KMS-11 (cell line): ENCODE results near the gene CDH16.

Experiments
- H2AFZ ChIP-seq: fragments of 200-600 bp; sonication (generic); 2 replicates; pipeline ENCODE4 v1.6.1; 2016; ENCODE audit warnings: antibody characterized with exemption, mixed run types, low read depth
- H3K27ac ChIP-seq: fragments of 200-600 bp; sonication (generic); 2 replicates; pipeline ENCODE4 v1.6.1; 2016; ENCODE audit warnings: mild to moderate bottlenecking, mixed run types
- H3K27me3 ChIP-seq: fragments of 200-600 bp; sonication (generic); 2 replicates; pipeline ENCODE4 v1.6.1; 2017; ENCODE audit warnings: mild to moderate bottlenecking, low read depth, mixed run types, moderate library complexity; ENCODE audit not compliant: insufficient read depth
- H3K36me3 ChIP-seq: fragments of 200-600 bp; sonication (generic); 2 replicates; pipeline ENCODE4 v1.6.1; 2017; ENCODE audit warnings: mild to moderate bottlenecking, mixed run types; ENCODE audit not compliant: insufficient read depth
- H3K4me1 ChIP-seq: fragments of 200-600 bp; sonication (generic); 2 replicates; pipeline ENCODE4 v1.6.1; 2016; ENCODE audit warnings: mild to moderate bottlenecking, low read depth, mixed run types; ENCODE audit not compliant: poor library complexity, severe bottlenecking
- H3K4me2 ChIP-seq: fragments of 200-600 bp; sonication (generic); 2 replicates; pipeline ENCODE4 v1.7.0; 2016; ENCODE audit warnings: mild to moderate bottlenecking, mixed run types
- H3K4me3 ChIP-seq: fragments of 200-600 bp; sonication (generic); IDR thresholded peaks from 2 replicates; pipeline ENCODE4 v1.6.1; 2017; ENCODE audit warnings: low read depth, low read length, mixed read lengths; ENCODE audit not compliant: insufficient read depth
- H3K79me2 ChIP-seq: fragments of 200-600 bp; sonication (generic); 2 replicates; pipeline ENCODE4 v1.6.1; 2016; ENCODE audit warnings: low read depth, mixed run types; ENCODE audit not compliant: insufficient read depth
- H3K9ac ChIP-seq: fragments of 200-600 bp; sonication (generic); 2 replicates; pipeline ENCODE4 v1.6.1; 2016; ENCODE audit warnings: mild to moderate bottlenecking, mixed run types
- H4K20me1 ChIP-seq: fragments of 200-600 bp; sonication (generic); 2 replicates; pipeline ENCODE4 v1.6.1; 2016; ENCODE audit warnings: mild to moderate bottlenecking, mixed run types; ENCODE audit not compliant: insufficient read depth
- CTCF ChIP-seq: fragments of 200-600 bp; sonication (generic); conservative IDR thresholded peaks from 2 replicates; pipeline ENCODE4 v1.6.1; 2017; ENCODE audit warnings: low read depth, mild to moderate bottlenecking, antibody characterized with exemption, low read length, moderate library complexity, mixed read lengths

The CDH16 gene

DNA sequence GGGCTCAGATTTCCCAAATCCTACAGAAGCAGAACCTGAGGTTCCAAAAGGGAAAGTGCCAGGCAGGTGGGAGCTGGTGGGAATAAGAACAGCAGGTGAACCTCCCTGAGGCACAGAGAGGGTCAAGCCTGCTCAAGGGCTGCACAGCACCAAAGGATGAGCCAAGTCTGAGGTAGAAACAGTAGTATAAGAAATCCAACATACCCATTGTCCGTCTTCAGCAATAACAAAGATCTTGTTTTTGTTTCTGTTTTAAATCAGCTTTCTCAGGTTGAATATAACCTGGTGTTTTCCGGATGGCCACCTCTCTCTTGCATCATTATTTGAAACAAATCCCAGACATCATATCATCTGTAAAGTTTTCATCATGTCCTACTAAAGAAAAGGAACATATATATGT lies 31.8 kb upstream of the CDH16 start:
- Histone ChIP-seq H3K9ac (no peak overlapping the region), H3K27ac (no peak overlapping the region), H3K79me2 (no peaks in the 10 kb centered on the region), H3K4me2 (no peak overlapping the region), H4K20me1 (no peaks in the 10 kb centered on the region), H3K4me3 (no peak overlapping the region), H2AFZ (no peak overlapping the region), H3K4me1 (peaks cover 3% of the 10 kb centered on the region), H3K27me3 (no peaks in the 10 kb centered on the region), H3K36me3 (no peaks in the 10 kb centered on the region)
- no peak for TF ChIP-seq CTCF

DNA sequence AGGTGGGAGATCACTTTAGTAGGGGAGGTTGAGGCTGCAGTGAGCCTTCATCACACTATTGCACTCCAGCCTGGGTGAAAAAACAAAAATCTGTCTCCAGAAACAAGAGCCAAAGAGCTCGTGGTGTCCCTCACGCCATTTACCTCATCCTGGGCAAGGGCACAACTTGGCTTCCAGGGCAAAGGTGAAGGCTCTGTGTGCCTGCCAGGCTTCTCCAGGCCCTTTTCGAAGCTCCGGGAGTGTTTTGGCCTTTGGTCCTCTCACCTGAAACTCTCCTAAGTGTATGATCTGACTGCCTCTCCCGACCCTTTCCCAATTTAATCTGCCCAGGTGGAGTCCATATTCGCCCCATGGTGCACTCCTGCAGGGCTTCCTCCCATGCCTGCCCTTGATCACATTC lies 30.8 kb upstream of the CDH16 start:
- no peak overlapping the region for H3K4me3 ChIP-seq
- no peak for TF ChIP-seq CTCF
- no peaks in the 10 kb centered on the region for H3K27me3 ChIP-seq
- H3K4me2 ChIP-seq = no peak overlapping the region
- no peaks in the 10 kb centered on the region for H3K79me2 ChIP-seq
- H3K9ac ChIP-seq = no peak overlapping the region
- no peak overlapping the region for H2AFZ ChIP-seq
- no peak overlapping the region for H3K27ac ChIP-seq
- H3K4me1 ChIP-seq = peaks cover 3% of the 10 kb centered on the region
- no peaks in the 10 kb centered on the region for H3K36me3 ChIP-seq
- no peaks in the 10 kb centered on the region for H4K20me1 ChIP-seq

DNA sequence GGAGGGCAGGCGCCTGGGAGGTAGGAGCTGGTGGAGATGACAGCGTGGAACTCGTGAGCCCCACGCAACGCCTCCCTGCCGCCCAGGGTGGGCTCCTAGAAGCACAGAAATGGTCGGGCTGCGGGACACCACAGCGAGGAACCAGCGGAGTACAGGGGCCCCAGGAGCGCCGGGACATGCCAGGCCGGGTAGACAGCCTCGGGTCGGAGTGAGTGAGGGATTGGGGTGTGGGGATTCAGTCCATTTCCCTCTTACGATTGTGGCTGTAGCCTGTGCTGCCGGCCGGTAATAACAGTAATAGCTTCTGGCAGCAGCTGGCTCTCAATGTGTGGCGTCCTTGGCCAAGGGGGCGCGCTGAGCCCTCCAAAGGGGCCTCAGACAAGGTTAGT lies 30.1 kb upstream of the CDH16 start:
- Histone ChIP-seq H2AFZ (no peak overlapping the region), H3K27ac (no peak overlapping the region), H4K20me1 (no peaks in the 10 kb centered on the region), H3K79me2 (no peaks in the 10 kb centered on the region), H3K4me1 (peaks cover 3% of the 10 kb centered on the region), H3K27me3 (no peaks in the 10 kb centered on the region), H3K4me2 (no peak overlapping the region), H3K9ac (no peak overlapping the region), H3K4me3 (no peak overlapping the region), H3K36me3 (no peaks in the 10 kb centered on the region)
- no peak for TF ChIP-seq CTCF

- peaks cover 3% of the 10 kb centered on the region for H3K4me1 ChIP-seq
- H2AFZ ChIP-seq = peak overlapping the region; percentile 88
- no peaks in the 10 kb centered on the region for H3K27me3 ChIP-seq
- H3K4me3 ChIP-seq = no peak overlapping the region
- no peaks in the 10 kb centered on the region for H3K36me3 ChIP-seq
- no peak for TF ChIP-seq CTCF
- no peak overlapping the region for H3K9ac ChIP-seq
- H3K4me2 ChIP-seq = peak overlapping the region; percentile 71
- H3K27ac ChIP-seq = no peak overlapping the region
- H4K20me1 ChIP-seq = no peaks in the 10 kb centered on the region
- H3K79me2 ChIP-seq = no peaks in the 10 kb centered on the region
Observed at GRCh38 chr16:66948134-66948836, 29.6 kb upstream of the CDH16 start.
